Mesenteric fat pad (tissue), 1 donor: ENCODE data around the gene NUSAP1. TPM values are rescaled to one million over a fixed set of nuclear protein-coding genes. Genes with fewer than 3 reads are reported as not detected.
"Not testable (repeated sequence)": the region's sequence is repeated elsewhere in the genome, so short reads cannot be mapped to it uniquely, and the experiment has no call there.

Experiments
- DNase-seq: peaks from one replicate; pipeline ENCODE4 v3.0.0-alpha.2; 2020; ENCODE audit warnings: low spot score
- long read RNA-seq: library from polyadenylated mRNA; unstranded; transcript quantifications from one replicate; pipeline ENCODE4 v2.0.0, GENCODE V29; 2020
- total RNA-seq: library from RNA; stranded (reverse); fragmentation: NEBNext Ultra II Directional; extraction: Animal tissue kit (Norgen Biotek cat#: 25700); gene quantifications from one replicate; pipeline ENCODE4 v1.2.1, GENCODE V29; 2021
- donor health status: DM: yes; HTN: yes; CAD: no.

Gene NUSAP1, protein sequence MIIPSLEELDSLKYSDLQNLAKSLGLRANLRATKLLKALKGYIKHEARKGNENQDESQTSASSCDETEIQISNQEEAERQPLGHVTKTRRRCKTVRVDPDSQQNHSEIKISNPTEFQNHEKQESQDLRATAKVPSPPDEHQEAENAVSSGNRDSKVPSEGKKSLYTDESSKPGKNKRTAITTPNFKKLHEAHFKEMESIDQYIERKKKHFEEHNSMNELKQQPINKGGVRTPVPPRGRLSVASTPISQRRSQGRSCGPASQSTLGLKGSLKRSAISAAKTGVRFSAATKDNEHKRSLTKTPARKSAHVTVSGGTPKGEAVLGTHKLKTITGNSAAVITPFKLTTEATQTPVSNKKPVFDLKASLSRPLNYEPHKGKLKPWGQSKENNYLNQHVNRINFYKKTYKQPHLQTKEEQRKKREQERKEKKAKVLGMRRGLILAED
- total RNA-seq = 1.6 TPM
- long read RNA-seq = 0 reads

DNA sequence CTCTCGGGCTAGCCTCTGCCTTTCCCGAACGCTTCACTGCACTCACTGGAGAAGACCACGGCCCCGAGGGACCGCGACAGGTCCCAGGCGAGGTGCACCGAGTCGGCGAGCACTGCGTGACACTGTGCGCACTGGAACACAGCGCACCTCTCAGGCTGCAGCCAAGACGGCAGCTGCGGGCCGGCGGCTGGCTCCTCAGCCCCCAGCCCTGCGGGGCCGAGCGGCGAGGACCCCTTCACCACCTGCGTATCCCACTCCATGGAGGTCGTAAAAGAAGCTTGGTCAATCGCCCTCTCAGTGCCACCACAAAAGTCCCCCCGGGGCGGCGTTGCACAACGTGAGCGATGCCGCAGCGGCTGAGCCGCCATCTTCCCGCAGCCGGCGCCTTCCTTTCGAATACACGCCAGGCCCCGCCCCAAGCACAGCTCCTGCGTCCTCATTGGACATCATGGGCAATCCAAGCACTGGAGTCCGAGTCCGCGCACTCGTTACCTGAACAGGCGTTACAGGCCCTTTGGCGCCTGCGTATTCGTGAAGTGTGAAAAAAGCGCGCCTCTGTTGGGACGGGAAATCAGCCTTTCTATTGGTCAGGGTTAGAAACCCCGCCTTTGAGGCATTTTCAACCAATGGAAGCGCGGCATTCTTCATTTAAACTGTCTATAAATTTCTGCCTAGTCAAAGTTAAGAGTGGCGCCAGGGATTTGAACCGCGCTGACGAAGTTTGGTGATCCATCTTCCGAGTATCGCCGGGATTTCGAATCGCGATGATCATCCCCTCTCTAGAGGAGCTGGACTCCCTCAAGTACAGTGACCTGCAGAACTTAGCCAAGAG lies at the start of gene NUSAP1, which contains the start of gene OIP5:
NUSAP1 (plus strand) TSS at position 688 of the 832 bp plus-strand sequence; CDS start at position 765, 77 bp downstream.
OIP5 (minus strand) TSS at position 398 of the 832 bp plus-strand sequence; CDS start at position 368, 30 bp downstream.
- DNase-seq = peak; percentile 97

DNA sequence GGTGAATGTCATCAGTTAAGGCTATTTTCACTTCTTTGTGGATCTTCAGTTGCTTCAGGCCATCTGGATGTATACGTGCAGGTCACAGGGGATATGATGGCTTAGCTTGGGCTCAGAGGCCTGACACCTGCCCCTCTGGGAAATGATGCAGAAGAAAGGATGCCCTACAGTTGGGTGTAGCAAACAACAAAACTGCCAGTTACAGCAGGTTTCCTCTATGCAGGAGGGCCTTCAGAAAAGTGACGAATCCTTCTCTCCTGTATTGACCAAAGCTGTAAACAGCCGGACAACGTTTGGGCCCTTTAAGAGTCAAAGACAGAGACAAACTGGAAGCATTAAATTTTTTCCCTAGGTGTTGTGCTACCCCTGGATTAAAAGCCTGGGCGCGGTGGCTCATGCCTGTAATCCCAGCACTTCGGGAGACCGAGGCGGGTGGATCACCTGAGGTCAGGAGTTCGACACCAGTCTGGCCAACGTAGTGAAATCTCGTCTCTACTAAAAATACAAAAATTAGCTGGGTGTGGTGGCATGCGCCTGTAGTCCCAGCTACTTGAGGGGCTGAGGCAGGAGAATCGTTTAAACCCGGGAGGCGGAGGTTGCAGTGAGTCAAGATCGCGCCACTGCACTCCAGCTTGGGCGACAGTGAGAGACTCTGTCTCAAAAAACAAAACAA lies 49.6 kb upstream of the NUSAP1 start:
- not testable (repeated sequence) for DNase-seq

DNA sequence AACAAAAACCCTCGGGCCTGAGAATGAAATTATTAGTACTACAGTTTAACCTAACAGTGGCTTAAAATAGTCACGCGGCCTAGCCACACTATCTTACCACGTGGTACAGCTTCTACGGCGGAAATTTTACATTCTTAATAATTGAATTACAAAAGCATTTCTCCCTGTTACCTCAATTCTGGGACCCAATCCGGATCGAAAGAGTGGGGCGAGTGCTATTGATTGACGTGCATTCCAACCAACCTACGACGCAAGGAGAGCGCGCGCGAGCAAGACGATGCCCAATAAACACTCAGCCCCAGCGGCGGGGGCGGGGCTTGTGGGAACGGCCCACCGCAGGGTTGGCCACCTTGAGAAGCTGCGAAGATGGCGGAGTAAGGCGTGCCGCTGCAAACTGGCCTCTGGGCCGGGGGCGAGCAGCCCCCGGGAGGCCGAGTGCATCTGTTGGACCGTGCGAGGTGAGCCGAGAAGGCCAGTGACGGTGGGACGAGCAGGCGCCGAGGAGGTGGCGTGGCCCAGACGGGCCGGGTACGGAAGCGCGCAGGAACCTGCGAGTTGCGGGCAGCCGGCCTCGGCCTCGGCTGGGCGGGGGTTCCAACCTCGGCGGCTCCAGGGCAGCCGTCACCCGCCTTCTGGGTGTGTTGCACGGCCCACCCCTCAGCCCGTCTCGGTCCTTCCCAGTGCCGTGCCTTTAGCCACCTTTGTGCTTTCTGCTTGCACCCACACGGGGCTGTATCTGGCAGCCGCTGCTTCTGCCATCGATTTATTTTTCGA lies 48.8 kb upstream of the NUSAP1 start:
- DNase-seq = peak; percentile 99

DNA sequence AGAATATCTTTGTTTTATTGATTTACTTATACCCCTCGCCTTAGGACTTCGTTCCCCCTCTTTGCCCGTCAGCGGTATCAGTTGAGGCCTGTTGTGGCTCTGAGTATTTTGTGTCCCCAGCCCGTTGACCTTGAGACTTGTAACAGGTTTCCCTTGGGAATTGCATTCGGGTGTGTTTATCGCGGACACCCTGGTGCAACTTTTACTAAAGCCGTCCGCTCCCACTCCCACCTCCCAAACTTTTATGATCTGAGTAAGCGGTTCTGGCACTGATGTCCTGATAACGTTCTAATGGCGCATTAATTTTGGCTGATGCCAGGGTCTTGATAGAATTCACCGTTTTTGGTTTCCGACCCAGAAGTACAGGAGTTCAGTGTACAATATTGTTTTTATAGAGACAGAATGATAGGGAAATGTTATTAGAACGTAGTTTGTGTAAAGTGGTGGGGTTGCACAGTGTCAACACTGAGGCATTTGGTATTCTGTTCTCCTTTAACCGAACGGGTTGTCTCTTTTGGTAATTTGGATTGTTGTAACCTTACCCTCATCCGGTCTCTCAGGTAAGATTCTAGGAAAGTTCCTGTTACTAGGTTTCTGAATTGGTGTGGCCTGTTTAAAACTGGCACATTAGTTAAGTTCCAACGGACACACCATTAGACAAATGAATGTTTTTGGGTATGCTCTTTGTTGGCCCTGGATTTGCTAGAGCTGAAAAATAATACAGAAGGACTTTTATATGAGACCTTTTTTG lies 48.1 kb upstream of the NUSAP1 start:
- DNase-seq = no peak

DNA sequence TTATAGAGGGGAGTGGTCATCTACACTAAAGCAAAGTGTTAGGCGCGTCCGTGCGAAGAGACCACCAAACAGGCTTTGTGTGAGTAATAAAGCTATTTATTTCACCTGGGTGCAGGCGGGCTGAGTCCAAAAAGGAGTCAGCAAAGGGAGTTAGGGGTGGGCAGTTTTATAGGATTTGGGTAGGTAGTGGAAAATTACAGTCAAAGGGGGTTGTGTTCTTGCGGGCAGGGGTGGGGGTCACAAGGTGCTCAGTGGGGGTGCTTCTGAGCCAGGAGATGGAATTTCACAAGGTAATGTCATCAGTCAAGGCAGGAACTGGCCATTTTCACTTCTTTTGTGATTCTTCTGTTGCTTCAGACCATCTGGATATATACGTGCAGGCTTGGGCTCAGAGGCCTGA lies 47.4 kb upstream of the NUSAP1 start:
- DNase-seq = no peak

DNA sequence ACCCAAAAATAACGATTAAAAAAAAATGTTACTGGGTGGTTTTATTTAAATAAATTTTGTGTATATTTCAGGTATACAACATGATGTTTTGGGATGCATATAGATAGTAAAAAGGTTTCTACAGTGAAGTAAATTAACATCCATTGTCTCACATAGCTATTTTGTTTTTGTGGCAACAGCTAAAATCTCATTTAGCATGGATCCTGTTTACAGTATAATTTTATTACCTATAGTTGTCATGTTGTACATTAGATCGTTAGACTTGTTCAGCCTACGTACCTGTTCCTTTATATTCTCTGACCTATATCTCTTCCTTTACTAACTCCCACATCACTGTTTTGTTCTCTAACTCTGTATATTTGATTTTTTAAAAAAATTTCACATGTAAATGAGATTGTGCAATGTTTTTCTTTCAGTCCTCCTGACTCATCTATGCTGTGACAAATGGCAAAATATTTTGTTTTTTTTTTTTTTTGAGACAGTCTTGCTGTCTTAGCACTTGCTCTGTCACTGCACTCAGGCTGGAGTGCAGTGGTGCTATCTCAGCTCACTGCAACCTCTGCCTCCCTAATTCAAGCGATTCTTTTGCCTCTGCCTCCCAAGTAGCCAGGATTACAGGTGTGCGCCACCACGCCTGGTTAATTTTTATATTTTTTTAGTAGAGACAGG lies 45.9 kb upstream of the NUSAP1 start:
- DNase-seq = no peak

DNA sequence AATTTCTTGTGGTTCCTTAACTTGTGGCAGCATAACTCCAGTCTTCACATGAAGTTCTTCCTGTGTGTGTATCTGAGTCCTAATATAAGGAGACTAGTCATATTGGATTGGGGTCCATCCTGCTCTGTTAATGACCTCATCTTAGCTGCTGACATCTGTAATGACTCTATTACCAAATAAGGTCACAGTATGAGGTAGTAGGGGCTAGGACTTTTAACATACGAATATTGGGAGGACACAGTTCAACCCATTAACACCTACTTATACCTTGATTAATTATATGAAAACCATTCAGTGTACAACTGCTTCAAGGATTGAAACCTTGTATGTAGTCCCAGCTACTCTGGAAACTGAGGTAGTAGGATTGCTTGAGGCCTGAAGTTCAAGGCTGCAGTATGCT lies 44.2 kb upstream of the NUSAP1 start:
- DNase-seq = no peak

DNA sequence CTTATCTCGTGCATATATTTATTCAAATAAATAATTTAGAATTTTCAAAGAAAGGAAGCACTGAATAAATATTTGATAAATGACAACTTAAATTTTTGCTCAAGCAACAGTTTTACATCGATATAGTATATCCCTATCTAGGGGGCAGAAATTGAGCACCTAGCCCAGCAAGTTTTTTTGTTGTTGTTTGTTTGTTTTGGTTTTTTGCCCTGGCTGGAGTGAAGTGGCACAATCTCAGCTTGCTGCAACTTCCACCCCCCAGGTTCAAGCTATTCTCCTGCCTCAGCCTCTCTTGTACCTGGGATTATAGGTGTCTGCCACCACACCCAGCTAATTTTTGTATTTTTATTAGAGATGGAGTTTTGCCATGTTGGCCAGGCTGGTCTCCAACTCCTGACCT lies 42.7 kb upstream of the NUSAP1 start:
- no peak for DNase-seq

DNA sequence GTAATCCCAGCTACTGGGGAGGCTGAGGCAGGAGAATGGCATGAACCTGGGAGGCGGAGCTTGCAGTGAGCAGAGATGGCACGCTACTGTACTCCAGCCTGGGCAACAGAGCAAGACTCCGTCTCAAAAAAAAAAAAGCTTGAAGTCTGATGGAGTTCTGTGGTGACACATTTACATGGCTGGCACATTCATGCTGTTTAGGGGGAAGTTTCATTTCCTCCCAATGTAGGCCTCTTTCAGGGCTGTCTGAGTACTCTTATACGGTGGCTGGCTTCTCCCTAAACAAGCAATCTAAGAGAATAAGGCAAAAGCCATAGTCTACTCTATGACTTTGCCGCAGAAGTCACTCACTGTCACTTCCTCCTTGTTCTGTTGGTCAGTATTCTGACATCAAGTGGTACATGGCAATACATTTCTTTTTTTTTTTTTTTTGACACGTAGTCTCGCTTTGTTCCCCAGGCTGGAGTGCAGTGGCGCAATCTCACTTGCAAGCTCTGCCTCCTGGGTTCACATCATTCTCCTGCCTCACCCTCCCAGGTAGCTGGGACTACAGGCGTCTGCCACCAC lies 41.5 kb upstream of the NUSAP1 start:
- DNase-seq = no peak

DNA sequence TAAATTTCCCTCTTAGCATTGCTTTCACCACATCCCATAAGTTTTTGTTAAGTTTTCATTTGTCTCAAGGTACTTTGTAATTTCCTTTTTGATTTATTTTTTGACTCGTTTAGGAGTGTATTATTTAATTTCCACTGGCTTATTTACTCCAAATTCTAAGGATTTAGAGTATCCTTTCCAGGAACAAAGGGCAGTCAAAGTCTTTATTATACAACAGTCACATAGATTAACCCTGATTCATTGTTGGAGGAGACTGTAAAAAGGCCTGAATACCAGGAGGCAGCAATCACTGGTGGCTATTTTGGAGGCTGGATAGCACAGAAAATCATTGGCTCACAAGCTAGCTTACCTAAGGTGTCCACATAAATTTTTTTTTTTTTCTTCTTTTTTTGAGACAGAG lies 40.2 kb upstream of the NUSAP1 start:
- no peak for DNase-seq

DNA sequence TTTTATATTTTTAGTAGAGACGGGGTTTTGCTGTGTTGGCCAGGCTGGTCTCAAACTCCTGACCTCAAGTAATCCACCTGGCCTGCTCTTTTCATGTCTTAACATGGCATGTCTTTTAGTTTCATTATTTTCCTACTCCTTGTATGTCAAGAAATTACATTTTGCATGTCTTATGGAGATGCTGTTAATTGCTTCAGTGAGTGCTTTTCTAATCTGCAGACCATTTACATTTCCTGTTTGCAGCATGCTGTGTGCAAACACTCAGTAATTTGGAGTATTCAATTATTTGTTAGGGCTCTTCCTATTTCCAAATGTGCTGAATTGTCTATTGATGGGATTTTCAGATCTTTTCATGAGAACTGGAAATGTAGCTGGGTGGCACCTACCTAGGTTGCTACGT lies 31.5 kb upstream of the NUSAP1 start:
- not testable (repeated sequence) for DNase-seq

DNA sequence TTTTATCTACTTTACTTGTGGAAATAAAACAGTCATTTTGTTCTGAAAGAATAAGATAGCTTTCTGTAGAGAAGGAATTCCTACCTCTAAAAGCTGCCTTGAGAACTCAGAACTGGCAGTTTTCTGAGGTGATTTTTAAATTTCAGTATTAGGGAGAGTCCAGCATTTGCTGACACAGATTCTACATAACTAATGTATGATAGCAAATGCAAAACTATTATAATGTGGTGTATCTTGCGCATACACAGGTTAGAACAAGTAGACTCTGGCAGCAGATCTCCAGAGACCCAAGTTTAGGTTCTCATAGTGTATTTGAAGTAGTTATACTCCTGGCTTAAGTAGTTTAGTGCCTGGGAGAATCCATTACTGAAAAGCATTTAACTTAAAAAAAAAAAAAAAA lies 31.1 kb upstream of the NUSAP1 start:
- no peak for DNase-seq

DNA sequence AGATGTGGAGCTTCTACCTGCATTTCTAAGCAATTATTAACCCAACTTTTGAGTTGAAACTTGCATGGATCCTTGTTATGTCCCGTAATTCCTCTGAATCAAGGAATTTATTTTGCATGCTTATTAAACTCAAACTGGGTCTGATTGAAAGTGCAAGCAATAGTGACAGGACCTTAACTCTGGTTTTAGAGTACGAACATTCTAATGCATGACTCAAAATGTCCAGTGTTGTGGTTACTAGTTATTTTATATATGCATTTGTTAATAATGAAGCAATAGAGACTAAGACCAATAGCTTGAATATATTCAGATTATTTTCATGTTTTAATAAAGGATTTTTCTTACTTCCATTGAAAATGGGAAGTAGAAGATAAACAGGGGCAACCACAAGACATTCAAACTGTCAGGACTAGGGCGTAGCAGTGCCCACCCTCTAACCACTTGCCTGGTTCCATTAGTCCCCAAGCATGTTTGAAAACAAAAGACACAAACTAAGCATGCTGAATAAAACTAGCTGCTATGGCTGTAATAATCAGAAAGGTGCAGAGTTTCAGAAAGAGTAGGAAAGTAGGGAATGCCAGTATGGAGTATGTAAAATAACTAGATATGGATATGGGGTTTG lies 28.4 kb upstream of the NUSAP1 start:
- DNase-seq = no peak

DNA sequence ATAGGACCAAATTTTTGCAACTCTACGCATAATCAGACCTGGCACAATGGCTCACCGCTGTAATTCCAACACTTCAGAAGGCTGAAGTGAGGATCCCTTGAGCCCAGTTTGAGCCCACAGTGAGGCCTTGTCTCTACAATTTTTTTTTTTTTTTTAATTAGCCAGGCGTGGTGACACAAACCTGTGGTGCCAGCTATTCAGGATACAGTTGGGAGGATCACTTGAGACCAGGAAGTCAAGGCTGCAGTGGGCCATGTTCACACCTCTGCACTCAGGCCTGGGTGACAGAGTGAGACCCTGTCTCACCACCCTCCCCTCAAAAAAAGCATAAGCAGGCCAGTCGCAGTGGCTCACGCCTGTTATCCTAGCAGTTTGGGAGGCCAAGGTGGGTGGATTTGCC lies 25.0 kb upstream of the NUSAP1 start:
- no peak for DNase-seq

DNA sequence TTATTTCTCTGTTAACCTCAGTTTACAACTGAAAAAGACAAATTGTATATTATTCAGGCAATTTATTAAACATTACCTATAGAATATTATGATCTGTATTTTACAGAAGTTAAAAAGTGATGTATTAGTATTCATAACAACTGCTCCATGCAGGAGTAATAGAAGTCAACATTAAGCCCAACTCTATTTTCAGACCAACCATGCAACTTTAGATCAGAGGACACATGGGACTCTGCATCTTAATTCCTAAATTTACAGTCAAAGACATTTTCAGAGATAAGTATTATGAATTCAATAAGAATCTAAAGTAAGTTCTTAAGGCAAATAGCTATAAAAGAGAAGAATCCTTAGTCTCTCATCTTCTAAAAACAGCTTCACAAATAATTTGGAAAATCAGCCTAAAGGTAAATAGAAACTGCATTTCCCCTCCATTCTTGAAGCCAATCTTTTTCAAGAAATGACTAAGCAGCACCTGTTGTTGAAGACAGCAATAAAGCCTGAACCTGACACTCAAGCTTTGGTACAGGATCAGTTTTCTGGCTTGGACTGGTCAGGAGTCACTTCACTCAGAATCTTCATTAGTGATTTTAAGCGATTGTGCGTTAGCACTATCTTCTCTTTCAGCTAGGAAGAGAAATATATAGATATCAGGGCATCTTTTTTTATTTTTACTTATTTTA lies 23.3 kb upstream of the NUSAP1 start:
- DNase-seq = no peak

DNA sequence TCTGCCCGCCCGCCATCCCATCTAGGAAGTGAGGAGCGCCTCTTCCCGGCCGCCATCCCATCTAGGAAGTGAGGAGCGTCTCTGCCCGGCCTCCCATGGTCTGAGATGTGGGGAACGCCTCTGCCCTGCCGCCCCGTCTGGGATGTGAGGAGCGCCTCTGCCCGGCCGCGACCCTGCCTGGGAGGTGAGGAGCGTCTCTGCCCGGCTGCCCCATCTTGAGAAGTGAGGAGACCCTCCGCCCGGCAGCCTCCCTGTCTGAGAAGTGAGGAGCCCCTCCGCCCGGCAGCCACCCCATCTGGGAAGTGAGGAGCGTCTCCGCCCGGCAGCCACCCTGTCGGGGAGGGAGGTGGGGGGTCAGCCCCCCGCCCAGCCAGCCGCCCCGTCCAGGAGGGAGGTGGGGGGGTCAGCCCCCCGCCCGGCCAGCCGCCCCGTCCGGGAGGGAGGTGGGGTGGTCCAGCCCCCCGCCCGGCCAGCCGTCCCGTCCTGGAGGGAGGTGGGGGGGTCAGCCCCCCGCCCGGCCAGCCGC lies 11.8 kb upstream of the NUSAP1 start:
- DNase-seq = not testable (repeated sequence)

DNA sequence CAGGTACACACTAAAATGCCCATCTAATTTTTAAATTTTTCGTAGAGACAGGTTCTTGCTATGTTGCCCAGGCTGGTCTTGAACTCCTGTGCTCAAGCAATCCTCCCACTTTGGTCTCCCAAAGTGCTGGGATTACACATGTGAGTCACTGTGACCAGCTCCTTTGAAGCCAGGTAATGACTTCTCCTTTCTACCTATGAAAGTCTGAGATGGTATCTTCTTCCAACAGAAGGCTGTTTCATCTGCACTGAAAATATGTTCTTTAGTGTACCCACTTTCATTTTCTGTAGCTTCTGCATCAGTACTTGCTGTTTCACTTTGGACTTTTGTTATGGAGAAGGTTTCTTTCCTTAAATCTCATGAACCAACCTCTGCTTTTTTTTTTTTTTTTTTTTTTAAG lies 9.1 kb upstream of the NUSAP1 start:
- no peak for DNase-seq

DNA sequence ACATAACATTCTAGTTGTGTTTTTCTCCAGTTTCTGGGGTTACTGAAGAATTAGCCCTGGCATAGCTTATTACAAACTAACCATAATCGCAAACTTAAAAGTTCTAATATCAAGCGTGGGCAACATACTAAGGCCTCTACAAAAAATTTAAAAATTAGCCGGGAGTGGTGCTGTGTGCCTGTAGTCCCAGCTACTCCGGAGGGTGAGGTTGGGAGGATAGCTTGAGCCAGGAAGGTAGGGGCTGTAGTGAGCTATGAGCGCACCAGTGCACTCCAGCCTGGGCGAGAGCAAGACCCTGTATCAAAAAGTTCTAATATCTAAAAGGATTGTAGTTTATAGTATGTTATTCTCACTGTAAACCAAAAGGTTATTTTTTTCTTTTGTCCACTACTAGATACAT lies 1.4 kb upstream of the NUSAP1 start:
- no peak for DNase-seq
